Upper lobe of left lung (tissue), 6 donors: Measurements from ENCODE around the gene CTAGE9. TPM values are rescaled to one million over a fixed set of nuclear protein-coding genes. Genes with fewer than 3 reads are reported as not detected.

Experiments used
- ATAC-seq, 2 donors: fragments of 200-7000 bp; cut with Tn5 transposase; one replicate each; pipeline ENCODE4 v1.9.1; 2022; ENCODE audit warnings: mild to moderate bottlenecking in 2 of 2, moderate library complexity in 2 of 2; ENCODE audit not compliant: low FRiP score in 2 of 2
- DNase-seq, 2 donors: peaks; one replicate each; pipeline ENCODE4 v3.0.0-alpha.2; 2019 to 2020
- H3K27ac ChIP-seq, 4 donors: fragments of 200-600 bp; sonication (generic); one replicate each; pipeline ENCODE4 v1.5.1; 2016 to 2019
- H3K27me3 ChIP-seq, 4 donors: fragments of 200-600 bp; sonication (generic); one replicate each; pipeline ENCODE4 v1.5.1; 2017 to 2019
- H3K36me3 ChIP-seq, 4 donors: fragments of 200-600 bp; sonication (generic); one replicate each; pipeline ENCODE4 v1.5.1; 2016 to 2019
- H3K4me1 ChIP-seq, 4 donors: fragments of 200-600 bp; sonication (generic); one replicate each; pipeline ENCODE4 v1.5.1; 2018 to 2019
- H3K4me3 ChIP-seq, 4 donors: fragments of 200-600 bp; sonication (generic); one replicate each; pipeline ENCODE4 v1.5.1; 2017 to 2019; ENCODE audit warnings: mild to moderate bottlenecking in 2 of 4, moderate library complexity in 1 of 4
- H3K9me3 ChIP-seq, 4 donors: fragments of 200-600 bp; sonication (generic); one replicate each; pipeline ENCODE4 v1.5.1; 2018 to 2019
- CTCF ChIP-seq, 6 experiments: fragments of 450-650 bp in 4 of 6; fragments of 200-600 bp in 2 of 6; sonication (generic) in 2 of 6; IDR thresholded peaks; one replicate each; pipeline ENCODE4 v1.5.1; 2016 to 2019; ENCODE audit warnings: antibody characterized with exemption in 6 of 6
- EP300 ChIP-seq, 4 donors: sonication (generic); formaldehyde crosslinking; IDR thresholded peaks; one replicate each; pipeline ENCODE4 v1.5.1; 2017; ENCODE audit warnings: antibody characterized with exemption in 4 of 4, control low read depth in 2 of 4
- POLR2A ChIP-seq, 4 donors: fragments of 450-650 bp; IDR thresholded peaks; one replicate each; pipeline ENCODE4 v1.5.1; 2016 to 2017; ENCODE audit warnings: antibody characterized with exemption in 4 of 4, mild to moderate bottlenecking in 2 of 4
- POLR2AphosphoS5 ChIP-seq, 2 donors: sonication (generic); formaldehyde crosslinking; IDR thresholded peaks; one replicate each; pipeline ENCODE4 v1.5.1; 2017; ENCODE audit warnings: antibody characterized with exemption in 2 of 2
- WGBS, 2 donors: methylation state at CpG; one replicate each; pipeline ENCODE4 v1.1.5; 2017 to 2018; 5-methylcytosine and 5-hydroxymethylcytosine counted together
- total RNA-seq, 6 donors: library from RNA; depleted of rRNA in 4 of 6; stranded (reverse); fragments of >200 nt in 4 of 6; gene quantifications; one replicate each; pipeline versions ENCODE4 v1.1.0 to v1.2.1, GENCODE V29; 2016 to 2021
- donor health status: DM: no; HTN: no; CAD: no; lungs with moderate emphysema.
- donor health status: DM: no; HTN: yes; CAD: no; lungs with severe emphysema.

Gene CTAGE9
- total RNA-seq, 6 donors from 2014 or later, result not detected

GRCh38 chr6:131680868-131681267 is 29.9 kb downstream of the CTAGE9 start:
- Histone ChIP-seq H3K4me1 (no peaks in the 10 kb centered on the region), H3K27me3 (no peaks in the 10 kb centered on the region), H3K9me3 (no peaks in the 10 kb centered on the region), H3K27ac (no peak overlapping the region), H3K36me3 (no peaks in the 10 kb centered on the region), H3K4me3 (no peak overlapping the region)
- WGBS, 2 donors, result 64 to 94% methylated on average over 2 of the region's 2 CpGs
- TF ChIP-seq CTCF (IDR thresholded peaks at IDR 0.05) (no peak), POLR2A (IDR thresholded peaks at IDR 0.05) (no peak), POLR2AphosphoS5 (IDR thresholded peaks at IDR 0.05) (no peak), EP300 (IDR thresholded peaks at IDR 0.05) (no peak)
- DNase-seq (no peak), ATAC-seq (no peak)

GRCh38 chr6:131678442-131678841 is 32.4 kb downstream of the CTAGE9 start:
- ATAC-seq (no peak), DNase-seq (no peak)
- H3K27me3 ChIP-seq, result no peaks in the 10 kb centered on the region
- no peaks in the 10 kb centered on the region for H3K9me3 ChIP-seq
- H3K36me3 ChIP-seq, result no peaks in the 10 kb centered on the region
- H3K4me1 ChIP-seq, result no peaks in the 10 kb centered on the region
- no peak overlapping the region for H3K4me3 ChIP-seq
- WGBS, 2 donors, result 85 to 87% methylated on average over 5 of the region's 5 CpGs
- TF ChIP-seq POLR2A (IDR thresholded peaks at IDR 0.05), result no peak
- no peak for TF ChIP-seq POLR2AphosphoS5 (IDR thresholded peaks at IDR 0.05)
- TF ChIP-seq EP300 (IDR thresholded peaks at IDR 0.05), result no peak
- no peak for TF ChIP-seq CTCF (IDR thresholded peaks at IDR 0.05)
- H3K27ac ChIP-seq, result no peak overlapping the region

GRCh38 chr6:131673184-131673583 is 37.6 kb downstream of the CTAGE9 start:
- no peak for DNase-seq
- no peak overlapping the region for H3K27ac ChIP-seq
- H3K9me3 ChIP-seq, result no peaks in the 10 kb centered on the region
- WGBS, 2 donors, result 91 to 94% methylated on average over 2 of the region's 2 CpGs
- no peak for ATAC-seq
- H3K4me3 ChIP-seq, result no peak overlapping the region
- H3K27me3 ChIP-seq, result no peaks in the 10 kb centered on the region
- no peaks in the 10 kb centered on the region for H3K36me3 ChIP-seq
- TF ChIP-seq POLR2A (IDR thresholded peaks at IDR 0.05) (no peak), POLR2AphosphoS5 (IDR thresholded peaks at IDR 0.05) (no peak), CTCF (IDR thresholded peaks at IDR 0.05) (no peak), EP300 (IDR thresholded peaks at IDR 0.05) (no peak)
- H3K4me1 ChIP-seq, result no peaks in the 10 kb centered on the region

- H3K27ac ChIP-seq, result no peak overlapping the region
- no peaks in the 10 kb centered on the region for H3K36me3 ChIP-seq
- no peaks in the 10 kb centered on the region for H3K27me3 ChIP-seq
- H3K4me1 ChIP-seq, result no peaks in the 10 kb centered on the region
- no peak for DNase-seq
- 55 to 59% methylated on average over 1 of the region's 1 CpG for WGBS, 2 donors
- TF ChIP-seq POLR2AphosphoS5 (IDR thresholded peaks at IDR 0.05) (no peak), POLR2A (IDR thresholded peaks at IDR 0.05) (no peak), CTCF (IDR thresholded peaks at IDR 0.05) (no peak)
- H3K9me3 ChIP-seq, result no peaks in the 10 kb centered on the region
- ATAC-seq, result no peak
- H3K4me3 ChIP-seq, result no peak overlapping the region
These were observed 40.9 kb downstream of the CTAGE9 start for GRCh38 chr6:131669891-131670290.

GRCh38 chr6:131663578-131664165 is 47.1 kb downstream of the CTAGE9 start:
- H3K27ac ChIP-seq, result no peak overlapping the region
- 96 to 98% methylated on average over 2 of the region's 2 CpGs for whole genome bisulfite sequencing, 2 donors
- ATAC-seq (no peak), DNase-seq (no peak)
- no peaks in the 10 kb centered on the region for H3K36me3 ChIP-seq
- no peaks in the 10 kb centered on the region for H3K9me3 ChIP-seq
- no peaks in the 10 kb centered on the region for H3K4me1 ChIP-seq
- H3K4me3 ChIP-seq, result no peak overlapping the region
- no peak for TF ChIP-seq POLR2AphosphoS5 (IDR thresholded peaks at IDR 0.05)
- H3K27me3 ChIP-seq, result no peaks in the 10 kb centered on the region
